ENCODE results near the gene ADARB2. TPM values are rescaled to one million over a fixed set of nuclear protein-coding genes. Genes with fewer than 3 reads are reported as not detected.

ADARB2 gene
- total RNA-seq, 4 donors from 2014 or later: 1.3 to 5.4 (median 1.8) TPM

DNA sequence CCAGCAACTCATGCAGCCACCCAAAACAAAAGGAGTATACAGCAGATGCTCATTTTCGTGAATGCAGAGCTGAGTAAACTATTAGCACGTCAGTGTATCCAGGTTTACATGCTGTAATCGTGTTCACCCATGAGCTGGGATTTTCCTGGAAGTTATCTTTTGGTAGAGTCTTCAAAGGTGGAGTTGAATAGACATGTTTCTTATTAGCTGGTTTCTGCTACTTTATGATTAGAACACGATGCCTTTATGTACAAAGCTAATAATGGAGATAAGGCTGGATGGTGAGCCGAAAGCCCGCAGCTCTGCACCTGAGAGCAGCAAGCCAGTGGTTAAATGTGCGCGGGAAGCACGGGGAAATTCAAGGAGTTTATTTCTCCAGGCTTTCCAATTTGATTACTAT lies 123.8 kb downstream of the ADARB2 start:
- WGBS, 2 donors (ENCODE audit: low coverage in 1 of 2): 46 to 64% methylated on average over 9 of the region's 9 CpGs
- no peak for TF ChIP-seq POLR2AphosphoS5 (IDR thresholded peaks at IDR 0.05)
- TF ChIP-seq, protein P1, sequence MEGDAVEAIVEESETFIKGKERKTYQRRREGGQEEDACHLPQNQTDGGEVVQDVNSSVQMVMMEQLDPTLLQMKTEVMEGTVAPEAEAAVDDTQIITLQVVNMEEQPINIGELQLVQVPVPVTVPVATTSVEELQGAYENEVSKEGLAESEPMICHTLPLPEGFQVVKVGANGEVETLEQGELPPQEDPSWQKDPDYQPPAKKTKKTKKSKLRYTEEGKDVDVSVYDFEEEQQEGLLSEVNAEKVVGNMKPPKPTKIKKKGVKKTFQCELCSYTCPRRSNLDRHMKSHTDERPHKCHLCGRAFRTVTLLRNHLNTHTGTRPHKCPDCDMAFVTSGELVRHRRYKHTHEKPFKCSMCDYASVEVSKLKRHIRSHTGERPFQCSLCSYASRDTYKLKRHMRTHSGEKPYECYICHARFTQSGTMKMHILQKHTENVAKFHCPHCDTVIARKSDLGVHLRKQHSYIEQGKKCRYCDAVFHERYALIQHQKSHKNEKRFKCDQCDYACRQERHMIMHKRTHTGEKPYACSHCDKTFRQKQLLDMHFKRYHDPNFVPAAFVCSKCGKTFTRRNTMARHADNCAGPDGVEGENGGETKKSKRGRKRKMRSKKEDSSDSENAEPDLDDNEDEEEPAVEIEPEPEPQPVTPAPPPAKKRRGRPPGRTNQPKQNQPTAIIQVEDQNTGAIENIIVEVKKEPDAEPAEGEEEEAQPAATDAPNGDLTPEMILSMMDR (IDR thresholded peaks at IDR 0.05): no peak
- TF ChIP-seq POLR2A (IDR thresholded peaks at IDR 0.05): no peak
- no peak for TF ChIP-seq EP300 (IDR thresholded peaks at IDR 0.05)
- H3K27me3 ChIP-seq: peaks cover 73% of the 10 kb centered on the region
- H3K4me1 ChIP-seq: peaks cover 0 to 7% (median 0%) of the 10 kb centered on the region in 3 donors
- H3K36me3 ChIP-seq: no peaks in the 10 kb centered on the region
- H3K27ac ChIP-seq: no peak overlapping the region
- H3K4me3 ChIP-seq: no peak overlapping the region
- H3K9me3 ChIP-seq: peaks cover 0 to 2% (median 0%) of the 10 kb centered on the region in 3 donors
- ATAC-seq: no peak

DNA sequence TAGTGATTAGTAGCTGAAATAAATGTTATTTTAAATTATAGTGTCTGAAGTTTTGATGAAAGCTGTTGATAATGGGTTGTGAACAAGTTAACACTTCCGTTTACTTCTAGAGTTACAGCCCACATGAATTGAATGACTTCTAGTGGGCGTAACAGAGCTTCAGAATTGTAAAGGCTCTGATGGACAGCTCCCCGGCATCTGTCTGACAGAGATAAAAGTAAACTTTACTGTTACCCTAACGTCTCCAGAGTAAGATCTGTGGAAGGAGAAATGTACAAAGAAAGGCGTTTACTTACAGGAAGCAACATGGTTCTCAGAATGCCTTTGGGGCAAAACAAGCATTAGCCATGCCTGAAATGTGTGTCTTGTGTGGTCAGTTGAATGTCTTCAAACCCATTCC lies 124.4 kb downstream of the ADARB2 start:
- TF ChIP-seq POLR2A (IDR thresholded peaks at IDR 0.05) (no peak), EP300 (IDR thresholded peaks at IDR 0.05) (no peak), POLR2AphosphoS5 (IDR thresholded peaks at IDR 0.05) (no peak)
- TF ChIP-seq, protein P1 (IDR thresholded peaks at IDR 0.05): no peak
- no peaks in the 10 kb centered on the region for H3K36me3 ChIP-seq
- no peak for ATAC-seq
- peaks cover 0 to 7% (median 0%) of the 10 kb centered on the region in 3 donors for H3K4me1 ChIP-seq
- WGBS, 2 donors (ENCODE audit: low coverage in 1 of 2): 32 to 61% methylated on average over 5 of the region's 5 CpGs
- H3K27me3 ChIP-seq: peaks cover 76% of the 10 kb centered on the region
- no peaks in the 10 kb centered on the region for H3K9me3 ChIP-seq
- H3K4me3 ChIP-seq: no peak overlapping the region
- no peak overlapping the region for H3K27ac ChIP-seq

DNA sequence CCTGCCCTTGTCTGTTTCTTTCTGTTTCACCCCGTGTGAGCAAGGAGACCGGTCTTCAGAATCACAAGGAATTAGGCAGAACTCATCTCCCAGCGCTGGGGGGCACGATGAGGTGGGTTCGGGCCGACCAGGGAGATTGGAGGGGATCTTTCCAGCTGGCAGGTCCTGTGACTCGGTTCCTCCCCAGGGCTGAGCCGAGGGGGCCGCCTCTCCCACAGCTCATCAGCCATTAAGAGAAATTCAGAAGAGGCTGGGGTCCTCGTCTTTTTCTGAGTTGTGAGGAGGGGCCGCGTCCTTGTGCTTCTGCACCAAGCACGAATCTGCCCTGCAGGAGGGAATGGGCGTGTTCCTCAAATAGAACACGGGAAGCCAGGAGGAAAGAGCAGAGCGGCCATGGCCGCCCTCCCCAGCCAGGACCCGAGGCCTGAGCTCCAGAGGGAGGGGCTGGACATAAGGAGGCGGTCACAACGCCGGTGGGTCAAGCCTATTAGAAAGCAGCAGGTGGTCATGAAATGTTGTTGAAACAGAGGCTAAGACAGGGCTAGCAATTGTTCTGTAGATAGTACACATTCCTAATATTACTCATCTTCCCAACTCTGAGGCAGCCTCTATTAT lies 125.3 kb downstream of the ADARB2 start:
- Histone ChIP-seq H3K9me3 (no peaks in the 10 kb centered on the region), H3K27ac (no peak overlapping the region), H3K36me3 (no peaks in the 10 kb centered on the region), H3K4me3 (no peak overlapping the region), H3K4me1 (peaks cover 0 to 7% (median 0%) of the 10 kb centered on the region in 3 donors), H3K27me3 (peaks cover 85% of the 10 kb centered on the region)
- ATAC-seq: no peak
- TF ChIP-seq, protein P1 (IDR thresholded peaks at IDR 0.05): no peak
- TF ChIP-seq POLR2AphosphoS5 (IDR thresholded peaks at IDR 0.05) (no peak), EP300 (IDR thresholded peaks at IDR 0.05) (no peak), POLR2A (IDR thresholded peaks at IDR 0.05) (no peak)
- 80% methylated on average over 1 of the region's 21 CpGs; no CpG with 5 or more reads in 1 of the 2 donors for WGBS, 2 donors (ENCODE audit: low coverage in 1 of 2)

DNA sequence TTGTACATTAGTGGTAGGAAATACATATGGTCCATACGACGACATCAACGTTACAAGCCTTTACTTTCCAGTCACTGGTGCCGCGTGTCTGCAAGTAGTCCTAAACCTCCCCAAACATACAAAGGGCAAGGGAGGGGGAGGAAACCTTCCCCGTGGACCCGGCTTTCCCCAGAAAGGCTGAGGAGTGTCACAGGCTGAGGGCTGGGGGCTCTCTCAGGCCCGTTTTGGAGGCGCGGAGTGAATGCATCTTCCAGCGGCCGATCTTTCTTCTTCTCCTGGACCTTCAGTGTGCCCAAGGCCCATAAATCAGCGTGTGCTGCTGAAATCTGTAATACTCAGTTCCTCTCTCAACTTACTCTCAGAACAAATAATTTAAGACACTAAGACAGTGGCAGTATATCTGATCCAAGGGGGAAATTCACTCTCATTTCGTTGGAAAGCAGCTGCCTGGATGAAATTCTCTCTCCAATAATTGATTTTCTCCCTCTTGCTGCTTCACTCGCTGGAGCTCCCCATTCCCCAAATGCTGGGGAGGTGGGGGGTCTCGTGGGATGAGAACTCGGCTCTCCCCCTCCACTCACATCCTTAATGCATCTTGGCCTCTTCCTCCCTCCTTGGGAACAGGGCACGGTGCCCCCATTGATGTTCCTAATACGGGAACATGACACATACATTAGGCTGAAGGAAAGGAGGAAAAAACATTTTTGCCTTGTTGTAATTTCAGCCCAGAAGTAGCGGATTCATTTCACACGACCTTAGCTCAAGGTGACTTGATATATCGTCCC lies 126.1 kb downstream of the ADARB2 start:
- no peak for TF ChIP-seq POLR2A (IDR thresholded peaks at IDR 0.05)
- TF ChIP-seq, protein P1 (IDR thresholded peaks at IDR 0.05): no peak
- TF ChIP-seq EP300 (IDR thresholded peaks at IDR 0.05): no peak
- TF ChIP-seq POLR2AphosphoS5 (IDR thresholded peaks at IDR 0.05): no peak
- Histone ChIP-seq H3K36me3 (no peaks in the 10 kb centered on the region), H3K4me1 (peaks cover 0 to 7% (median 0%) of the 10 kb centered on the region in 3 donors), H3K4me3 (no peak overlapping the region), H3K27ac (no peak overlapping the region), H3K27me3 (peaks cover 83% of the 10 kb centered on the region), H3K9me3 (no peaks in the 10 kb centered on the region)
- ATAC-seq: no peak
- WGBS, 2 donors (ENCODE audit: low coverage in 1 of 2): 58 to 76% methylated on average over 3 to 19 of the region's 22 CpGs

DNA sequence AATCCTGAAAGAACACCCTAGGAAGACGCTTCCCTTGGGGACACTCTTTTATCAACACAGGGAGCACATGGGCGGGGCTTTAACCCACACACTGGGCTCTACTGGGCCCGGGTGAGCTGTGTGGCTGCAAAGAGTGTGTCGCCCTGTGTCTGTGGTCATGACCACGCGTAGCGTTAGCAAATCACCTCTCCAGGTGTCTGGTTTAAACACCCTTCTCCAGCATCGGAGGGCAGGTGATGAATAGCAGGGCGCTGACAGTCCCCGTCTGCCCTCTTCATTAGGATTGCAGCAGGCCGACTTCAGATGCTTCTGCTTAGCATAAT lies 127.7 kb downstream of the ADARB2 start:
- no peak for ATAC-seq
- H3K36me3 ChIP-seq: no peaks in the 10 kb centered on the region
- no peaks in the 10 kb centered on the region for H3K9me3 ChIP-seq
- H3K4me1 ChIP-seq: peaks cover 0 to 7% (median 0%) of the 10 kb centered on the region in 3 donors
- TF ChIP-seq, protein P1 (IDR thresholded peaks at IDR 0.05): no peak
- TF ChIP-seq POLR2AphosphoS5 (IDR thresholded peaks at IDR 0.05) (no peak), POLR2A (IDR thresholded peaks at IDR 0.05) (no peak)
- H3K27ac ChIP-seq: no peak overlapping the region
- H3K4me3 ChIP-seq: no peak overlapping the region
- peaks cover 83% of the 10 kb centered on the region for H3K27me3 ChIP-seq
- WGBS, 2 donors (ENCODE audit: low coverage in 1 of 2): 38 to 48% methylated on average over 2 to 4 of the region's 11 CpGs
